ENCODE measurements around the gene ADGRL3.
A peak's percentile ranks its signal among the peaks of the same experiment; 100 is the strongest.

The ADGRL3 gene

GRCh38 chr4:61231421-61231820 is 31.3 kb downstream of the ADGRL3 start:
- CTCF ChIA-PET: interaction anchor here (0.6 kb wide), 2 partner anchors 11 to 1483 kb away, joined by 3 to 5 read pairs; no protein-coding TSS in a partner anchor
- H3K9me3 ChIP-seq (ENCODE audit: control insufficient read depth, insufficient read depth, low read depth, low read length): no peaks in the 10 kb centered on the region
- H3K27ac ChIP-seq (ENCODE audit: extremely low read depth, low read depth, low read length): no peak overlapping the region
- no peak overlapping the region for H3K4me3 ChIP-seq (ENCODE audit: low read depth, low read length)
- no peak for TF ChIP-seq ZNF302 (tag by site-specific recombination; IDR thresholded peaks at IDR 0.05; ENCODE audit: low read depth)
- no peak for TF ChIP-seq ZSCAN23 (tag by site-specific recombination; IDR thresholded peaks at IDR 0.05)
- TF ChIP-seq, protein P1, sequence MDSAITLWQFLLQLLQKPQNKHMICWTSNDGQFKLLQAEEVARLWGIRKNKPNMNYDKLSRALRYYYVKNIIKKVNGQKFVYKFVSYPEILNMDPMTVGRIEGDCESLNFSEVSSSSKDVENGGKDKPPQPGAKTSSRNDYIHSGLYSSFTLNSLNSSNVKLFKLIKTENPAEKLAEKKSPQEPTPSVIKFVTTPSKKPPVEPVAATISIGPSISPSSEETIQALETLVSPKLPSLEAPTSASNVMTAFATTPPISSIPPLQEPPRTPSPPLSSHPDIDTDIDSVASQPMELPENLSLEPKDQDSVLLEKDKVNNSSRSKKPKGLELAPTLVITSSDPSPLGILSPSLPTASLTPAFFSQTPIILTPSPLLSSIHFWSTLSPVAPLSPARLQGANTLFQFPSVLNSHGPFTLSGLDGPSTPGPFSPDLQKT (IDR thresholded peaks at IDR 0.05; ENCODE audit: borderline replicate concordance, low read depth, low read length): no peak
- no peak for TF ChIP-seq ZNF423 (tag by site-specific recombination; IDR thresholded peaks at IDR 0.05)
- TF ChIP-seq ZNF707 (tag by site-specific recombination; IDR thresholded peaks at IDR 0.05): no peak
- TF ChIP-seq, protein P2, sequence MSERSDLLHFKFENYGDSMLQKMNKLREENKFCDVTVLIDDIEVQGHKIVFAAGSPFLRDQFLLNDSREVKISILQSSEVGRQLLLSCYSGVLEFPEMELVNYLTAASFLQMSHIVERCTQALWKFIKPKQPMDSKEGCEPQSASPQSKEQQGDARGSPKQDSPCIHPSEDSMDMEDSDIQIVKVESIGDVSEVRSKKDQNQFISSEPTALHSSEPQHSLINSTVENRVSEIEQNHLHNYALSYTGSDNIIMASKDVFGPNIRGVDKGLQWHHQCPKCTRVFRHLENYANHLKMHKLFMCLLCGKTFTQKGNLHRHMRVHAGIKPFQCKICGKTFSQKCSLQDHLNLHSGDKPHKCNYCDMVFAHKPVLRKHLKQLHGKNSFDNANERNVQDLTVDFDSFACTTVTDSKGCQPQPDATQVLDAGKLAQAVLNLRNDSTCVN (tag by site-specific recombination; optimal IDR thresholded peaks at IDR 0.05): no peak
- no peak for TF ChIP-seq ZNF391 (tag by site-specific recombination; IDR thresholded peaks at IDR 0.05; ENCODE audit: borderline replicate concordance, low read depth)
- no peak for TF ChIP-seq ZNF768 (tag by site-specific recombination; IDR thresholded peaks at IDR 0.05)
- TF ChIP-seq ZFHX2 (tag by site-specific recombination; conservative IDR thresholded peaks at IDR 0.05): no peak
- TF ChIP-seq, protein P3, sequence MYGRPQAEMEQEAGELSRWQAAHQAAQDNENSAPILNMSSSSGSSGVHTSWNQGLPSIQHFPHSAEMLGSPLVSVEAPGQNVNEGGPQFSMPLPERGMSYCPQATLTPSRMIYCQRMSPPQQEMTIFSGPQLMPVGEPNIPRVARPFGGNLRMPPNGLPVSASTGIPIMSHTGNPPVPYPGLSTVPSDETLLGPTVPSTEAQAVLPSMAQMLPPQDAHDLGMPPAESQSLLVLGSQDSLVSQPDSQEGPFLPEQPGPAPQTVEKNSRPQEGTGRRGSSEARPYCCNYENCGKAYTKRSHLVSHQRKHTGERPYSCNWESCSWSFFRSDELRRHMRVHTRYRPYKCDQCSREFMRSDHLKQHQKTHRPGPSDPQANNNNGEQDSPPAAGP (tag by site-specific recombination; IDR thresholded peaks at IDR 0.05): no peak
- no peaks in the 10 kb centered on the region for H3K4me1 ChIP-seq (ENCODE audit: control insufficient read depth, insufficient read depth, low read length)
- no peaks in the 10 kb centered on the region for H3K36me3 ChIP-seq (ENCODE audit: control insufficient read depth in 2 of 2, insufficient read depth in 1 of 2, low read length in 2 of 2)
- POLR2A ChIA-PET: interaction anchor here (0.9 kb wide), 1 partner anchor 14 kb away, joined by 3 read pairs; no protein-coding TSS in a partner anchor

- Histone ChIP-seq H3K27ac (ENCODE audit: extremely low read depth, low read depth, low read length) (no peak overlapping the region), H3K9me3 (ENCODE audit: control insufficient read depth, insufficient read depth, low read depth, low read length) (no peaks in the 10 kb centered on the region), H3K36me3 (ENCODE audit: control insufficient read depth in 2 of 2, insufficient read depth in 1 of 2, low read length in 2 of 2) (no peaks in the 10 kb centered on the region), H3K4me3 (ENCODE audit: low read depth, low read length) (no peak overlapping the region), H3K4me1 (ENCODE audit: control insufficient read depth, insufficient read depth, low read length) (peaks cover 9% of the 10 kb centered on the region)
- TF ChIP-seq ZNF785 (tag by site-specific recombination; IDR thresholded peaks at IDR 0.05) (no peak), KLF16 (tag by site-specific recombination; IDR thresholded peaks at IDR 0.05) (no peak), ZNF654 (tag by site-specific recombination; IDR thresholded peaks at IDR 0.05; ENCODE audit: low read depth) (no peak), MZF1 (tag by site-specific recombination; IDR thresholded peaks at IDR 0.05; ENCODE audit: borderline replicate concordance) (peak; percentile 84; the same call in 1 of the 2 replicates)
- TF ChIP-seq, protein P4, sequence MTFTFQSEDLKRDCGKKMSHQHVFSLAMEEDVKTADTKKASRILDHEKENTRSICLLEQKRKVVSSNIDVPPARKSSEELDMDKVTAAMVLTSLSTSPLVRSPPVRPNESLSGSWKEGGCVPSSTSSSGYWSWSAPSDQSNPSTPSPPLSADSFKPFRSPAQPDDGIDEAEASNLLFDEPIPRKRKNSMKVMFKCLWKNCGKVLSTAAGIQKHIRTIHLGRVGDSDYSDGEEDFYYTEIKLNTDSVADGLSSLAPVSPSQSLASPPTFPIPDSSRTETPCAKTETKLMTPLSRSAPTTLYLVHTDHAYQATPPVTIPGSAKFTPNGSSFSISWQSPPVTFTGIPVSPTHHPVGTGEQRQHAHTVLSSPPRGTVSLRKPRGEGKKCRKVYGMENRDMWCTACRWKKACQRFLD (tag by site-specific recombination; IDR thresholded peaks at IDR 0.05): no peak
- POLR2A ChIA-PET: no interaction called here
- CTCF ChIA-PET: no interaction called here
Measured at GRCh38 chr4:61239250-61239649, 39.1 kb downstream of the ADGRL3 start.

- POLR2A ChIA-PET: no interaction called here
- TF ChIP-seq ZBTB48 (tag by site-specific recombination; IDR thresholded peaks at IDR 0.05) (no peak), ZNF843 (tag by site-specific recombination; IDR thresholded peaks at IDR 0.05) (peak; percentile 50; the same call in 1 of the 2 replicates), MZF1 (tag by site-specific recombination; IDR thresholded peaks at IDR 0.05; ENCODE audit: borderline replicate concordance) (peak; percentile 71; the same call in 1 of the 2 replicates), FEZF1 (tag by site-specific recombination; IDR thresholded peaks at IDR 0.05) (peak; percentile 34; the same call in 1 of the 2 replicates)
- TF ChIP-seq, protein P5, sequence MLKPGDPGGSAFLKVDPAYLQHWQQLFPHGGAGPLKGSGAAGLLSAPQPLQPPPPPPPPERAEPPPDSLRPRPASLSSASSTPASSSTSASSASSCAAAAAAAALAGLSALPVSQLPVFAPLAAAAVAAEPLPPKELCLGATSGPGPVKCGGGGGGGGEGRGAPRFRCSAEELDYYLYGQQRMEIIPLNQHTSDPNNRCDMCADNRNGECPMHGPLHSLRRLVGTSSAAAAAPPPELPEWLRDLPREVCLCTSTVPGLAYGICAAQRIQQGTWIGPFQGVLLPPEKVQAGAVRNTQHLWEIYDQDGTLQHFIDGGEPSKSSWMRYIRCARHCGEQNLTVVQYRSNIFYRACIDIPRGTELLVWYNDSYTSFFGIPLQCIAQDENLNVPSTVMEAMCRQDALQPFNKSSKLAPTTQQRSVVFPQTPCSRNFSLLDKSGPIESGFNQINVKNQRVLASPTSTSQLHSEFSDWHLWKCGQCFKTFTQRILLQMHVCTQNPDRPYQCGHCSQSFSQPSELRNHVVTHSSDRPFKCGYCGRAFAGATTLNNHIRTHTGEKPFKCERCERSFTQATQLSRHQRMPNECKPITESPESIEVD (tag by site-specific recombination; IDR thresholded peaks at IDR 0.05): 0 out of 2 replicates have a peak, but pooled peaks have one; percentile 45
Measured at GRCh38 chr4:61243962-61244361, 43.8 kb downstream of the ADGRL3 start.

More at GRCh38 chr4:61243962-61244361, 43.8 kb downstream of the ADGRL3 start:
- Histone ChIP-seq H3K4me1 (ENCODE audit: control insufficient read depth, insufficient read depth, low read length) (peaks cover 20% of the 10 kb centered on the region), H3K4me3 (ENCODE audit: low read depth, low read length) (no peak overlapping the region), H3K36me3 (ENCODE audit: control insufficient read depth in 2 of 2, insufficient read depth in 1 of 2, low read length in 2 of 2) (no peaks in the 10 kb centered on the region), H3K27ac (ENCODE audit: extremely low read depth, low read depth, low read length) (no peak overlapping the region), H3K9me3 (ENCODE audit: control insufficient read depth, insufficient read depth, low read depth, low read length) (no peaks in the 10 kb centered on the region)
- CTCF ChIA-PET: no interaction called here

Data from HEK293 (cell line).